HepG2 (cell line): ENCODE measurements around the gene GAGE10.

Experiments used
- TBL1XR1 ChIP-seq: fragments of 150-350 bp; IDR thresholded peaks from 2 replicates; pipeline ENCODE4 v1.6.1; 2014; ENCODE audit warnings: borderline replicate concordance, low read length; ENCODE audit not compliant: partially characterized antibody
- TF ChIP-seq, protein P1 (sequence below): sonication (generic); formaldehyde crosslinking; IDR thresholded peaks from 2 replicates; pipeline ENCODE4 v1.5.0; 2020; ENCODE audit warnings: mild to moderate bottlenecking, missing genetic modification reagents, moderate library complexity

GRCh38 chrX:49257074-49257790, 46.2 kb upstream of the GAGE10 start:
- TF ChIP-seq, protein P1, sequence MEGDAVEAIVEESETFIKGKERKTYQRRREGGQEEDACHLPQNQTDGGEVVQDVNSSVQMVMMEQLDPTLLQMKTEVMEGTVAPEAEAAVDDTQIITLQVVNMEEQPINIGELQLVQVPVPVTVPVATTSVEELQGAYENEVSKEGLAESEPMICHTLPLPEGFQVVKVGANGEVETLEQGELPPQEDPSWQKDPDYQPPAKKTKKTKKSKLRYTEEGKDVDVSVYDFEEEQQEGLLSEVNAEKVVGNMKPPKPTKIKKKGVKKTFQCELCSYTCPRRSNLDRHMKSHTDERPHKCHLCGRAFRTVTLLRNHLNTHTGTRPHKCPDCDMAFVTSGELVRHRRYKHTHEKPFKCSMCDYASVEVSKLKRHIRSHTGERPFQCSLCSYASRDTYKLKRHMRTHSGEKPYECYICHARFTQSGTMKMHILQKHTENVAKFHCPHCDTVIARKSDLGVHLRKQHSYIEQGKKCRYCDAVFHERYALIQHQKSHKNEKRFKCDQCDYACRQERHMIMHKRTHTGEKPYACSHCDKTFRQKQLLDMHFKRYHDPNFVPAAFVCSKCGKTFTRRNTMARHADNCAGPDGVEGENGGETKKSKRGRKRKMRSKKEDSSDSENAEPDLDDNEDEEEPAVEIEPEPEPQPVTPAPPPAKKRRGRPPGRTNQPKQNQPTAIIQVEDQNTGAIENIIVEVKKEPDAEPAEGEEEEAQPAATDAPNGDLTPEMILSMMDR: no peak
- TF ChIP-seq TBL1XR1: no peak
